Measurements from ENCODE around the gene GNA12.

DNA sequence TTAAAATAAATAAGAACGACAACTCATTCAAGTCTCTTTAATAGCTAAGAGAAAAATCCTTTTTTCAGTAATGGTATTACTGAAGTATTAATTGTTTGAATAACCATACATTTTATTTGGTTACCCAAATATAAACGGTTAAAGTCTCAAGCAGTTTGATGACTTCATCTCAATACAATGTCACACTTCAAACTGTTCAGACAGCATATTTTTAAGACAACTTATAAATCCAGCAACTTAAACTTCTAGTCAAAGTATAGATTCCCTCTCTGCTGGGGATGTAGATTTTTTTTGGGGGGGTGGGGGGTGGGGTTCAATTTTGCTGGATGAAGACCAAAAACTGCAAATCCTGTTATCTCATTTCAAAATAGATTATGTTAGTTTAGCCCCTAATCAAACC, 42.0 kb downstream of the GNA12 start:
- no peak for TF ChIP-seq POLR2A (IDR thresholded peaks at IDR 0.05)
- TF ChIP-seq, protein P1, sequence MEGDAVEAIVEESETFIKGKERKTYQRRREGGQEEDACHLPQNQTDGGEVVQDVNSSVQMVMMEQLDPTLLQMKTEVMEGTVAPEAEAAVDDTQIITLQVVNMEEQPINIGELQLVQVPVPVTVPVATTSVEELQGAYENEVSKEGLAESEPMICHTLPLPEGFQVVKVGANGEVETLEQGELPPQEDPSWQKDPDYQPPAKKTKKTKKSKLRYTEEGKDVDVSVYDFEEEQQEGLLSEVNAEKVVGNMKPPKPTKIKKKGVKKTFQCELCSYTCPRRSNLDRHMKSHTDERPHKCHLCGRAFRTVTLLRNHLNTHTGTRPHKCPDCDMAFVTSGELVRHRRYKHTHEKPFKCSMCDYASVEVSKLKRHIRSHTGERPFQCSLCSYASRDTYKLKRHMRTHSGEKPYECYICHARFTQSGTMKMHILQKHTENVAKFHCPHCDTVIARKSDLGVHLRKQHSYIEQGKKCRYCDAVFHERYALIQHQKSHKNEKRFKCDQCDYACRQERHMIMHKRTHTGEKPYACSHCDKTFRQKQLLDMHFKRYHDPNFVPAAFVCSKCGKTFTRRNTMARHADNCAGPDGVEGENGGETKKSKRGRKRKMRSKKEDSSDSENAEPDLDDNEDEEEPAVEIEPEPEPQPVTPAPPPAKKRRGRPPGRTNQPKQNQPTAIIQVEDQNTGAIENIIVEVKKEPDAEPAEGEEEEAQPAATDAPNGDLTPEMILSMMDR (IDR thresholded peaks at IDR 0.05) = no peak
